K562 (cell line): ENCODE measurements around the gene NOS1. TPM values are rescaled to one million over a fixed set of nuclear protein-coding genes. Genes with fewer than 3 reads are reported as not detected.

Experiments
- polyA plus RNA-seq, 8 experiments: library from polyadenylated mRNA; depleted of rRNA in 4 of 8; stranded (reverse) in 5 of 8; unstranded in 3 of 8; fragments of >200 nt; fragmentation: Nextera tagmentation in 2 of 8; fragmentation: Illumina TruSeq in 1 of 8; extraction: Ambion mirVana in 2 of 8; extraction: Trizol in 1 of 8; gene quantifications; 2 replicates each; pipeline versions ENCODE4 v1.2.1 to v1.2.3, GENCODE V29; 2011 to 2014; ENCODE audit warnings: inconsistent platforms in 1 of 8, missing spikeins in 1 of 8
- total RNA-seq, 7 experiments: library from RNA; depleted of rRNA in 6 of 7; stranded (reverse); fragments of >200 nt in 6 of 7; fragmentation: Illumina TruSeq in 2 of 7; extraction: Trizol in 2 of 7; gene quantifications; 2 replicates each; pipeline versions ENCODE4 v1.2.1 to v1.2.3, GENCODE V29; 2011 to 2021; ENCODE audit warnings: low replicate concordance in 1 of 7

Gene NOS1
- total and polyA plus RNA-seq, 9 of the 15 experiments (the other 6 are each of a cell fraction or from before 2014, with no cell fraction given): not detected

Other genes with a start within 250 kb of the NOS1 start
- 35.4 and 50.9 TPM in 2 replicates for gene FBXO21, start 171.2 kb downstream of the NOS1 start, total RNA-seq (2014; rRNA removed)
- gene FBXO21, start 171.2 kb downstream of the NOS1 start, total RNA-seq (2014; rRNA removed; fragmentation: Illumina TruSeq; extraction: Trizol): 9.1 and 10.1 TPM in 2 replicates
- gene FBXO21, start 171.2 kb downstream of the NOS1 start, total RNA-seq (2015; rRNA removed; fragmentation: Illumina TruSeq; extraction: Trizol): 8.3 and 8.6 TPM in 2 replicates
- 13.4 and 13.8 TPM in 2 replicates for gene FBXO21, start 171.2 kb downstream of the NOS1 start, total RNA-seq (2021)
- gene FBXO21, start 171.2 kb downstream of the NOS1 start, polyA plus RNA-seq (2011; rRNA removed): 5.9 and 11.2 TPM in 2 replicates
- 7.1 and 7.4 TPM in 2 replicates for gene FBXO21, start 171.2 kb downstream of the NOS1 start, polyA plus RNA-seq (2014; fragmentation: Illumina TruSeq; extraction: Trizol)
- 1 to 10 TPM; 3.0 to 4.0 TPM for gene FBXO21, start 171.2 kb downstream of the NOS1 start, polyA plus RNA-seq (2014; fragmentation: Nextera tagmentation; extraction: Ambion mirVana)
- 15.2 and 16.3 TPM in 2 replicates for gene FBXO21, start 171.2 kb downstream of the NOS1 start, polyA plus RNA-seq (2014; rRNA removed)